ENCODE data around the gene C6orf47. TPM values are rescaled to one million over a fixed set of nuclear protein-coding genes. Genes with fewer than 3 reads are reported as not detected.

C6orf47 gene
- total RNA-seq, 1 donor from 2014 or later = 28.8 TPM

- Mint-ChIP-seq H3K4me1 (ENCODE audit: low read depth, unreplicated experiment) (no peaks in the 10 kb centered on the region), H3K9me3 (ENCODE audit: unreplicated experiment) (peaks cover 1% of the 10 kb centered on the region), H3K4me3 (ENCODE audit: unreplicated experiment) (no peak overlapping the region), H3K27ac (ENCODE audit: unreplicated experiment) (no peak overlapping the region), H3K27me3 (ENCODE audit: unreplicated experiment) (no peaks in the 10 kb centered on the region), H3K36me3 (ENCODE audit: unreplicated experiment) (no peaks in the 10 kb centered on the region)
- no peak for TF ChIP-seq CTCF (IDR thresholded peaks at IDR 0.05; ENCODE audit: partially characterized antibody, unreplicated experiment)
- no peak for DNase-seq
These were observed 31.1 kb upstream of the C6orf47 start for GRCh38 chr6:31691564-31692108.

GRCh38 chr6:31691078-31691463 lies 30.5 kb upstream of the C6orf47 start:
- no peaks in the 10 kb centered on the region for H3K4me1 Mint-ChIP-seq (ENCODE audit: low read depth, unreplicated experiment)
- no peak overlapping the region for H3K4me3 Mint-ChIP-seq (ENCODE audit: unreplicated experiment)
- peaks cover 3% of the 10 kb centered on the region for H3K27me3 Mint-ChIP-seq (ENCODE audit: unreplicated experiment)
- no peak for TF ChIP-seq CTCF (IDR thresholded peaks at IDR 0.05; ENCODE audit: partially characterized antibody, unreplicated experiment)
- DNase-seq = no peak
- no peaks in the 10 kb centered on the region for H3K36me3 Mint-ChIP-seq (ENCODE audit: unreplicated experiment)
- peaks cover 1% of the 10 kb centered on the region for H3K9me3 Mint-ChIP-seq (ENCODE audit: unreplicated experiment)
- no peak overlapping the region for H3K27ac Mint-ChIP-seq (ENCODE audit: unreplicated experiment)

- H3K9me3 Mint-ChIP-seq (ENCODE audit: unreplicated experiment) = peaks cover 4% of the 10 kb centered on the region
- H3K4me1 Mint-ChIP-seq (ENCODE audit: low read depth, unreplicated experiment) = no peaks in the 10 kb centered on the region
- no peak overlapping the region for H3K4me3 Mint-ChIP-seq (ENCODE audit: unreplicated experiment)
- DNase-seq = no peak
- H3K27me3 Mint-ChIP-seq (ENCODE audit: unreplicated experiment) = peaks cover 3% of the 10 kb centered on the region
- no peak for TF ChIP-seq CTCF (IDR thresholded peaks at IDR 0.05; ENCODE audit: partially characterized antibody, unreplicated experiment)
- no peaks in the 10 kb centered on the region for H3K36me3 Mint-ChIP-seq (ENCODE audit: unreplicated experiment)
- H3K27ac Mint-ChIP-seq (ENCODE audit: unreplicated experiment) = no peak overlapping the region
These were observed 29.9 kb upstream of the C6orf47 start for GRCh38 chr6:31690231-31691077.

GRCh38 chr6:31689249-31690110 lies 28.9 kb upstream of the C6orf47 start:
- Mint-ChIP-seq H3K4me3 (ENCODE audit: unreplicated experiment) (no peak overlapping the region), H3K9me3 (ENCODE audit: unreplicated experiment) (peaks cover 4% of the 10 kb centered on the region), H3K27ac (ENCODE audit: unreplicated experiment) (peak overlapping the region; percentile 33), H3K4me1 (ENCODE audit: low read depth, unreplicated experiment) (no peaks in the 10 kb centered on the region), H3K27me3 (ENCODE audit: unreplicated experiment) (peaks cover 3% of the 10 kb centered on the region), H3K36me3 (ENCODE audit: unreplicated experiment) (no peaks in the 10 kb centered on the region)
- TF ChIP-seq CTCF (IDR thresholded peaks at IDR 0.05; ENCODE audit: partially characterized antibody, unreplicated experiment) = peak; percentile 40
- no peak for DNase-seq

Measured in glutamatergic neuron (in vitro differentiated cells).